Right renal pelvis (tissue), 4 donors: ENCODE data around the gene UBALD2. TPM values are rescaled to one million over a fixed set of nuclear protein-coding genes. Genes with fewer than 3 reads are reported as not detected.
"Not testable (repeated sequence)": the region's sequence is repeated elsewhere in the genome, so short reads cannot be mapped to it uniquely, and the experiment has no call there.

ENCODE experiments used
- DNase-seq, 4 donors: peaks; one replicate each; pipeline ENCODE4 v3.0.0-alpha.2; 2013; ENCODE audit warnings: low read depth in 4 of 4, low spot score in 3 of 4, missing footprints in 1 of 4
- polyA plus RNA-seq, 4 donors: library from polyadenylated mRNA; unstranded; fragments of 120-200 nt; gene quantifications; one replicate each; pipeline ENCODE4 v1.2.1, GENCODE V29; 2013; ENCODE audit not compliant: insufficient read length in 4 of 4

Gene UBALD2
- 10 to 100 TPM; 34.9 to 45.4 (median 41.1) TPM for polyA plus RNA-seq

DNA sequence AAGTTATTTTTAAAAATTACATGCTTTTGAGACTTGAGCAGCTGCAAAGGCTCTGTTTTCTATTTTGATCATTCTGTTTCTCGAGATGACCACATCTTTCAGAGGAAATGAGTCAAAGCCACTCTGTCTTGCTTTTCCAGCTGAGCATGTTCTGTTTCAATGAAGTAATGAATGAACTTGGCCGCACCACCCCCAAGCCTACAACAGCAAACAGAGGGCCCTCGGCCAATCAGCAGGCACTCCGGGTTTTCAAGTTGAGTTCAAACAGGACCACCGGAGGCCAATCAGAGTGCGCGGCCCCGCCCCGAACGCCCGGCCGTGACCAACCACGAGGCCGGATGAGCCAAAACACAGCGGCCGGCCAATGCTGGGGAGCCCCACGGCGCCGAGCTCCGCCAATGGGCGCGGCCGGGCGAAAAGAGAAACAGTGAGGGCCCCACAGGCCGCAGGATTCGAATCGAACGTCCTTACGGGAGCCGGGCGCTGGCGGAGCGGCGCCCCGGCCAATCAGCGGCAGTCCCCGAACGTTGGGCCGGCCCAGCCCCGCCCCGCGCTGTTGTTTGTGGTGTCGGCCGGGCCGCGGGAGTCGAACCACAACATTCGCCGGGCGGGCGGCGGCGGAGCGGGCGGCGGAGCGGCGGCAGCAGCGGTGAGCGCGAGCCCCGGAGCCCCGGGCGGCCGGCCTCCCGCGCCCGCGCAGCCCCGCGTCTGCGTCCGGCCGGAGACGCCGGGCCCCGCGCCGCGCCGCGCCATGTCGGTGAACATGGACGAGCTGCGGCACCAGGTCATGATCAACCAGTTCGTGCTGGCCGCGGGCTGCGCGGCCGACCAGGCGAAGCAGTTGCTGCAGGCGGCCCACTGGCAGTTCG, at the start of gene UBALD2:
Gene UBALD2 (plus strand): TSS at position 594 of the 869 bp plus-strand sequence. CDS start 158 bp downstream, at position 752.
- peak; percentile 93 to 97 (median 95) for DNase-seq

DNA sequence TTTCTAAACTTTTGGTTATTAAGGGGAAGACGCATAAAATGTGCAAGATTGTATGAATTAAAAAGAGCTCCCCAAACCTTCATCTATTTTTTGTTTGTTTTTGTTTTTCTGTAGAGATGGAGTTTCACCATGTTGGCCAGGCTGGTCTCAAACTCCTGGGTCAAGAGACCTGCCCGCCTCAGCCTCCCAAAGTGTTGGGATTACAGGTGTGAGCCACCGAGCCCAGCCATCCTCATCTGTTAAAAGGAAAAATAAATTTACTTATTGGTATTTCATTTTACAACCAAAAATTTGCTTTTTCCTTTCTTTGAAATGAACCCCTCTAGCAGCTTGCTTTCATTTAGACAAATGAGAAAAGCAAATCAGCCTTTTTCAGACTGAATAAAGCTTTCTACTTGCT, 48.1 kb upstream of the UBALD2 start:
- no peak for DNase-seq

DNA sequence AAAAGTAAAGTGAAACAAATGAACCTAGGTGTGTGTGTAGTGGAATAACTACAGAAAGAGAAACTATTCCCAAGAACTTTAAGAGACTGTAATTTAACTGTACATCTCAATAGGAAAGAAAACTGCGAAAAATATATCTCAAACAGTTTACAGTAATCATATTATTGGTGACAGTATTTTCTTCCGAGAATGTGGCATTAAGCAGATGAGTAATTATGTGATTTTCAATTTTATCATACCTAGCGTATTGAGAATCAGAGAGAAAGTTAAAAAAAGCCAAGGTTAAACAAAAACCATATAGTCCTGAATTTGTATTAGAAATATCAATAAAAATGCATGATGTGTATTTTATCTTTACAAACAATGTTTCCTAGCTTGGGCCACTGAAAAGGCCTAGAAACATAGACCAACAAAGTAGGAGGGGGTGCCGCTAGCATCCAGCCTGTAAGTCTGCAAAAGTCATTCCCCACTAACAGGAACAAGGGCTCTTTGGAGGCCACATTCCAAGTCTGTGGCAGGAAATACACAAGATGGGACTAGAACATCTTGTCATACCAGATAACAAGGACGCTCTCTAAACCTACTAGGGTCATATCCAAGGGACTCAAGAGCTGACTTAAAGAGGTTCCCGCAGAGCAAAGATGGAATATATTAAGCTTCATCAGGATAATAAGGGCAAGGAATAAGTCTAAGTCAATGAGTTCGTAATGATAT, 45.3 kb upstream of the UBALD2 start:
- DNase-seq, result no peak

DNA sequence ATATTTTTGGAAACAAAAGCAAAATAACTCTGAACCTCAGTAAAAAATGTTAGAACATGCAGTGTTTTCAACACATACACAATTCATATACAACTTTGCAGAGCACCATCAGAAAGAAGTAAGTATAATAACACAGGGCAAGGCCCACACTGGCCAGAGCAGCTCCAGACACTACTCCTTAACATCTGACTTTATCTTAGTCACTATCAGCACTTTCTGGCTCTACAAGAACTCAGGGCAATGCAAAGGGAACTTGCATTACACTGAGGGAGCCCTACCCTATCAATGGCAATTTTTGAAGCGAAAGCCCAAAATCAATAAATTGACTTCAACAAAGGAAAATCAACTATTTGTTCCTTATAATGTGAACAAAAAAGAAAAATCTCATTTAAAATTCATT, 41.3 kb upstream of the UBALD2 start:
- no peak for DNase-seq

DNA sequence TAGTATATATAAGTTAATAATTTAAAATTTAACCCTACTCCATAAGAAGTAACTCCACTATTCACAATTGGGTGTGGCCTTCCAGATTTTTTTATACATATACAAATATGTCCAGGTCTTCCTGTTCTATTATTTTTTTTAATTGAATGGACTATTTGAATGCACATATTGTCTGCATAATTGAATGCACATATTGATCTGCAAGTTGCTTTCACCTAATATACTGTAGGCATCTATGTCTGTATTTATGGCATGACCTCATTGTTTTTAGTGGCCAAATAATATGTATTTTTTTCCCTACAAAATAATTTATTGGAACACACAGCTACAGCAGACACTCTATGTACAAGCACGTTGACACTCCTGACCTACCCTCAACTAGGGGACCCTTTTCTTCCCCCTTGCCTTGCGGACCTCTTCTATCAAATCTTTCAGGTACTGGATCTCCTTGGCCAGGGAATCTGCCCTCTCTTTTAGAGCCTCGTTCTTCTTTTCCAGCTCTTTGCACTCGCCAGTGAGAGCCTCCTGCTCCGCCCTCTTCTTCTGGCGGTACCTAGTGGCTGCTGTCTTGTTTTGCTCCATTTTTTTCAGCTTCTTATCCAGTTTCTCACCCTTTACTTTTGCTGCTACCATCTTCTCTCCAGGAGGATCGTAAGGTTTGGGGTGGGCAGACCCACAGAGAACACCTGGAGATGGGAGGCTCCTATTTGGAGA, 39.6 kb upstream of the UBALD2 start:
- not testable (repeated sequence) for DNase-seq

DNA sequence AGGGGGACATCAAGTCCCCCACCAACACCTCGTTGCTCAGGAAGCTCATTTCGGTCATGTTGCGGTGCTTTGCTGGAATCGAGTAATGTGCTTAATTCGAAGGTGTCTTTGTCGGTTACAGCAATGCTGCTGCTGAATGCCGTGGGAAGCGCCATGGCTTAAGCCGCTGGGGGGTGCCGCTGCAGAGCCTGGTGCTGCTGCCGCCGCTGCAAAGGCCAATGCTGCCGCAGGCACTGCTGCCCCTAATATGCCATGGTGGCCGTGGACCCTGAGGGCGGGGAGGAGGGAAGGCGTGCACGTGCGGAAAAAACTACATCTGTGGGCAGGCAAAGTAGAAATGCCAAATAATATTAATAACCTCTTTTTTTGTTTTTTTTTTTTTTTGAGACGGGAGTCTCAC, 38.4 kb upstream of the UBALD2 start:
- DNase-seq, result not testable (repeated sequence)

DNA sequence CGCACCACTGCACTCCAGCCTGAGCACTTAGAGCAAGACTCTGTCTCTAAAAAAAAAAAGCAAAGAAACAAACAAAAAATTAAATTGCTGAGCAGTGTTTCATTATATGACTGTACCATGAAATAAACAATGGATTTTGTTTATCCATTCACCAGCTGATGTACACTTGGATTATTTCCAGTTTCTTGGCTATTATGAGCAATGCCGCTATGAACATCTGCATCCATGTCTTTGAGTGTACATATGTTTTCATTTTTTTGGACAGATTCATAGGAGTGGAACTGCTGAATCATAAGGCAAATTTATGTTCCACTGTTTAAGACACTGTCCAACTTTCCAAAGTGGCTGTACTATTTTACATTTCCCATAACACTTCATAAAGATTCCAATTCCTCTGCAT, 32.8 kb upstream of the UBALD2 start:
- DNase-seq, result no peak

DNA sequence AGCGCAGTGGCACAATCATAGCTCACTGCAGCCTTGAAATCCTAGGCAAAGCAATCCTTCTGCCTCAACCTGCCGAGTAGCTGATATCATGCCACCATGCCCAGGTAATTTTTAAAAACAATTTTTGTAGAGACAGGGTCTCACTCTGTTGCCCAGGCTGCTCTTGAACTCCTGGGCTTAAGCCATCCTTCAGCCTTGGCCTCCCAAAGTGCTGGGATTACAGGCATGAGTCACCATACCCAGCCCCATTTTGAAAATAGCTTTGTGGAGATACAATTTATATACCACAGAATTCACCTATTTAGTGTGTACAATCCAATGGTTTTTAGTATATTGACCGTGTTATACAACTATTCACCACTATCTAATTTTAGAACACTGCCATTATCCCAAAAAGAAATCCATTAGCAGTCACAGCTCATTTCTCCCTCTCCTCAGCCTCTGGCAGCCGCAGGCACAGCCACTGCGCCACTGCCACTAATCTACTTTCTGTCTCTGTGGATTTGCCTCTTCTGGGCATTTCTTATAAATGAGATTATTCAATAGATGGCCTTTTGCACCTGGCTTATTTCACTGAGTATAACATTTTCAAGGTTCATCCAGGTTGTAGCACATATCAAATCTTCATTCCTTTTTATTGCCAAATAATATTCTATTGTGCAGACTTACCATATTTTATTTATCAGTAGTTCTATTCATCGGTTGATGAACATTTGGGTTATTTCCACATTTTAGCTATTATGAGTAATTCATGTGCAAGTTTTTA, 31.4 kb upstream of the UBALD2 start:
- DNase-seq, result no peak

DNA sequence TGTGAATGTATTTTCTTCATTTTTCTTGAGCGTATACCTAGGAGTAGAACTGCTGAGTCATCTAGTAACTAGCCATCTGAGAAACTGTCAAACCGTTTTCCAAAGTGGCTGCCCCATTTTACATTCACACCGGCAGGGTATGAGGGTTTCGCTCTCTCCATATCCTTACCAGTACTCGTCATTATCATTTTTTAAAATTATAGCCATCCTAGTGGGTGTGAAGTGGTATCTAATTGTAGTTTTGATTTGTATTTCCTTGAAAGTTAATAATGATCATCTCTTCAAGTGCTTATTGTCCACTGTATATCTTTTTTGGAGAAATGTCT, 30.8 kb upstream of the UBALD2 start:
- no peak for DNase-seq

DNA sequence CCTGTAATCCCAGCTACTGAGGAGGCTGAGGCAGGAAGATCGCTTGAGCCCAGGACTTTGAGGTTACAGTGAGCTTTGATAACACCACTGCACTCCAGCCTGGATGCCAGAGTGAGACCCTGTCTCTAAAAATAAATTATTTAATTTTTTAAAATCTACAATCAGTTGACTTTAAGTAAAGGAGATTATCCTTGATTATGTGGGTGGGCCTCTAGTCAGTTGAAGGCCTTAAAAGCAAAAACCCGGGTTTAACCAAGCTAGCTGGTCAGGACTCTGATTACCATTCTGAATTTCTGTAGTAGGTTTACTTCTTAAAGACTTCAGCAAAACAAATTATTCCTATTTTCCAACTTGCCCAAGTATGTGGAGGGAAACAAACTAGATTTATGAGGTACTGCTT, 29.3 kb upstream of the UBALD2 start:
- DNase-seq, result no peak

DNA sequence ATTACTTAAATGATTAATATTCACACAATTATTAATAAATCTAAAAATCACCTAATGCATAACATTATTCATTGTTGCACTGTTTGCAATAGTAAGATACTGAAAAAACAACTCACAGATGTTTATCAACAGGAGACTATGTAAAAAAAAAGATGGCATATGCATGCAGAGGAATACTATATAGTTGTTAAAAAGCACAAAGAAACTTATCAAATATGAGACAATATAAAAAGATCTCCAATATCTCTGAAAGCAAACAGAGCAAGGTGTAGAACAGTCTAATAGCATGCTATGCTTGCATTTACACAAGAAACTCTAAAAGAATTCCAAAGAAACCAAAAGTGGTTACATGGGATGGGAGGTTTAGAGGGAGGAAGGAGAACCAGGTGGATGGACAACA, 28.5 kb upstream of the UBALD2 start:
- DNase-seq, result no peak

DNA sequence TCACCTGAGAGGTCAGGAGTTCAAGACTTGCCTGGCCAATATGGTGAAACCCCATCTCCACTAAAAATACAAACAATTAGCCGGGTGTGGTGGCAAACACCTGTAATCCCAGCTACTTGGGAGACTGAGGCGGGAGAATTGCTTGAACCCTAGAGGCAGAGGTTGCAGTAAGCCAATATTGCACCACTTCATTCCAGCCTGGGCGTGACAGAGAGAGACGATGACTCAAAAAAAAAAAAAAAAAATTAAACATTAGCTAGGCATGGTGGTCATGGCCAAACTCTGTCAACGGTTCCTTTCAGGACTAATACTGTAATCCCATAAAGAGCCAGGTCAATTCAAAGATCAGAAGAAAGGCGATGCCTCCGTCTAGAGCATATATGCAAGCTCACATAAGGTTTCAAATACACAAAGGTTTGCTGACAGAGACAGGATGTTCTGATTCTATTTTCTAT, 27.3 kb upstream of the UBALD2 start:
- no peak for DNase-seq

DNA sequence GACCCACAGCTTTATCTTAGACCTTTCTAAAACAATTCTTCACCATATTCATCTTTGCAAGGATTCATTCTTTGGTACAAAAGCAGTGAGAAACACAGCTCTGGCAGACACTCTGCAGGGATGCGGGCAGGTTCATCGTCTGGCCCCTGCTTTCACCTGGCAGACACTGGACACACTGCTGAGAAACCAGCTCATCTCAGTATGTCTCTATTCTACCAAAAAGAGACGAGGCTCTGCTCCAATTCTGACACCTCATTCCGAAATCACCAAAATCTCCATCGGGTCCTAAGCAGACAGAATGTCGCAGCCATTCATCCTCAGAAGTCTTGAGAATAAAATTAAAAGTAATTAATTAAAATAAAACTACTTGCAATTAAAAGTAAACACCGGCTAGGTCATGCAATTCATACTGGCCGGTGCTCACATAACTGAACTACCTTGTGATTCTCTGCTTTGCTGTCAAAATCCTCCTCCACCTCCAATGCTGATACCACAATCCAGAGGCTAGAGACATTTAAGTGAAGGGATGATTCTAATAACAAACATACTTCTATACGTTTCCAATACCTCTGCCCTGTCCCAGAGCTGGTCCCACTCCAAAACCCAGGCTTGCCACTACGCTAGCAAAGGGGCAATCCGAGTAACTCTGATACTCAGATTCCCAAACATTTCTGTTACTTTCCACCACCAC, 26.2 kb upstream of the UBALD2 start:
- no peak for DNase-seq

DNA sequence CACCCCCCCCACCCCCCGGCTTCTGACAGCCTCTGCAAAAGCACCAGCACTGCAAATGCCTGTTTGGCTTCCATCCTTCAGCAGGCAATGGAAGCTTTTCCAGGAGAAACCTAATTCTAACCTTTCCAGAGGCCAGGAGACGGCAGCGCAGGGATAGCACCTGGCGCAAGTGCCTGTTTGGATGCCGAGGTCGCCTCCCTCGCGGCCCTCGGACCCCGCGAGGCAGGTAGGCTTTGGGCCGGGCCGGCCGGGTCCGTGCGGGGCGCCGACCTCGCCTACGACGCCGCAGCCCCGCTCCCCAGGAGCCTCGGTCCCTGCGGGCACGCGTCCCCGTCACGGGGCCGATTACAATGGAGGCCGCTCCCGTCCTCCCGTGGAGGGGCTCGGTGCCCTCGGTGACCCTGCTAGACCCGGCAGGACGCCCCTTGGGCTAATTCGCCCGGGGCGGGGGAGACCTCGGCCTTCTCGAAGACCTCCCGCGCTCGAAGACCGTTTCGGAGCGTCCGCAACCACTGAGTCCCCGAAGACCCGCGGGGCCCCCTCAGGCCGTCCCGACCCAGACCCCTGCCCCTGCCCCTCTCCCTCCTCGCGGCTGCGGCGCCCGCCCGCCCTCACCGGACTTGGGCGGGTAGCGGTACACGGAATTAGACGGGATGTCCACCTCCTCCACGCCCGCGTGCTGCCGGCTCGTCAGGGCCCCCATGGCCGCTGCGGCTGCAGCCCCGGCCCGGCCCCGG, 25.4 kb upstream of the UBALD2 start:
- DNase-seq, result no peak

DNA sequence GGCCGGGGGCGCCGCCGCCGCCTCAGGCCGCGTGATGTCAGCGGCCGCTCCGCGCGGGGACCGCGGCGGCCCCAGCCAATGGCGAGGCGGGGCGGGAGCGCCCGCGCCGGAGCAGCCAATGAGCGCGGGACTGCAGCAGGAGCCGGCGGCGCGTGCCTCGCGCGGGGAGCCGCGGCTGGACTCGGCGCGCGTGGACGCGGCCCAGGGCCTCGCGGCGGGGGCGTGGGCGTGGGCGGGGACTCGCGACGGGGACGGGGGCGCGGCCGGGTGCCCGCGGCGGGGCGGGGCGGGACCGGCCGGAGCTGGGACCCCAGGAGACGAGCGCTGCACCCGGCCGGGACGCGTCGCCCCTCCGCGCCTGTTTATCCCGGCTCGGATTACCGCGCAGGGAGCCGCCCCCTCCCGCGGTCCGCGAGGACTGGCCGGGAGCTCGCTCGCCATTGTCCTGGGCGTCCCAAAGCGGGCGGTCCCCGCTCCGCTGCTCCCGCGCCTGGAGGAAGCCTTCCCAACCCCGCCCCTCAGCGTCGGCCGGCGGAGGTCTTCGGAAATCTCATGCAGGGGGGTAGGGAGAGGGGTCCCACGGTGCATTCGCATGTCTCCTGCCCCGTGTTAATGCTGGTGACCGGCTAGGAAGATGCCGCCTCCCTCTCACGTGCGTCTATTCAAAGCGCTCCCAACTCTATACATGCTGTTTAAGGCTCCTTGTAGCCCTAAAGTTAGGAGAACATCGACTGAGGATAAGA, 24.5 kb upstream of the UBALD2 start, which contains the start of gene RNF157:
Gene RNF157 (minus strand): TSS at position 33 of the 743 bp plus-strand sequence. CDS start 253 bp downstream, outside the sequence.
- peak in 1 of 4 donors; percentile 60 for DNase-seq

DNA sequence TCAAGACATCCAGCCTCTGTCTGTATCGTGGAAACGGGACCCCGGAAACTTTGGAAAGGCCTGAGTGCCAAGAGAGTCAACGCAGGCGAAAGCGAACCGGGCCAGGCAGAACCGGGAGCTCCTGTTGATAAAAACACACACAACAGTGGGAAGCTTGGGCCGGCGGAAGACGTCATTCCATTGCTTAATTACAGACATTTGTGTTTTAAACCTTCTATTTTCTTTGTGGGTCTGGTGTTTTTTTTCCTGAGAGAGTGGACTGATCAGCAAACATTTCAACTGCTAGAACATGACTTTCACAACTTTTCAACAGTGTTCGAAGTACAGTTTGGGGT, 24.0 kb upstream of the UBALD2 start:
- no peak for DNase-seq

DNA sequence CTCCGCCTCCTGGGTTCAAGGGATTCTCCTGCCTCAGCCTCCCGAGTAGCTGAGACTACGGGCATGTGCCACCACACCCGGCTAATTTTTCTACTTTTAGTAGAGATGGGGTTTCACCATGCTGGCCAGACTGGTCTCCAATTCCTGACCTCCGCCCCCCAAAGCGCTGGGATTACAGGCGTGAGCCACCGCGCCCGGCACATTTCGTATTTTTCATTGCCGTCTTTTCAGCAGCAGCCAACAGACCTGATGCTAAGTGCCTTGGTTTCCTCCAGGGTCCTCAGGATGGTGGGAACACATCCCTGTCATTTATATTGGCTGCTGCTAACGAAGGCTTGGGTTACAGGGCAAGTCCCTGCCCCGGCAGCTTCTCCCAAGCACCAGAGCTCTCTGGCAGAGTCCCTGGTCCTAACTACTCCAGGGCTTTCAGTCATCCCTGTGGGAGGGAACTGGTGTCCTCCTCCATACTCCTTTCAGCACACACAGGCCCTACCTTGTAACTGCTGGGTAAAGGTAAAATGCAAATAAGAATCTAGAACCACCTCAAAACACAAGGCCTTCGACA, 23.4 kb upstream of the UBALD2 start:
- no peak for DNase-seq
